Measurements from ENCODE around the gene SLC44A3.

GRCh38 chr1:94912263-94913184, 92.4 kb downstream of the SLC44A3 start:
- TF ChIP-seq CTCF (IDR thresholded peaks at IDR 0.05) (no peak), POLR2A (IDR thresholded peaks at IDR 0.05) (no peak)

Data from upper lobe of left lung (tissue), 4 donors.